K562 treated with DMSO at 1 percent for 12 hours (cell line): ENCODE measurements around the gene RELT. TPM values are rescaled to one million over a fixed set of nuclear protein-coding genes. Genes with fewer than 3 reads are reported as not detected.

Experiments
- total RNA-seq: library from RNA; unstranded; fragments of 300-600 nt; gene quantifications from 2 replicates; pipeline ENCODE4 v1.2.3, GENCODE V29; 2022; ENCODE audit not compliant: insufficient read depth

The RELT gene, protein sequence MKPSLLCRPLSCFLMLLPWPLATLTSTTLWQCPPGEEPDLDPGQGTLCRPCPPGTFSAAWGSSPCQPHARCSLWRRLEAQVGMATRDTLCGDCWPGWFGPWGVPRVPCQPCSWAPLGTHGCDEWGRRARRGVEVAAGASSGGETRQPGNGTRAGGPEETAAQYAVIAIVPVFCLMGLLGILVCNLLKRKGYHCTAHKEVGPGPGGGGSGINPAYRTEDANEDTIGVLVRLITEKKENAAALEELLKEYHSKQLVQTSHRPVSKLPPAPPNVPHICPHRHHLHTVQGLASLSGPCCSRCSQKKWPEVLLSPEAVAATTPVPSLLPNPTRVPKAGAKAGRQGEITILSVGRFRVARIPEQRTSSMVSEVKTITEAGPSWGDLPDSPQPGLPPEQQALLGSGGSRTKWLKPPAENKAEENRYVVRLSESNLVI
- total RNA-seq: 14.9 and 18.1 TPM in 2 replicates

DNA sequence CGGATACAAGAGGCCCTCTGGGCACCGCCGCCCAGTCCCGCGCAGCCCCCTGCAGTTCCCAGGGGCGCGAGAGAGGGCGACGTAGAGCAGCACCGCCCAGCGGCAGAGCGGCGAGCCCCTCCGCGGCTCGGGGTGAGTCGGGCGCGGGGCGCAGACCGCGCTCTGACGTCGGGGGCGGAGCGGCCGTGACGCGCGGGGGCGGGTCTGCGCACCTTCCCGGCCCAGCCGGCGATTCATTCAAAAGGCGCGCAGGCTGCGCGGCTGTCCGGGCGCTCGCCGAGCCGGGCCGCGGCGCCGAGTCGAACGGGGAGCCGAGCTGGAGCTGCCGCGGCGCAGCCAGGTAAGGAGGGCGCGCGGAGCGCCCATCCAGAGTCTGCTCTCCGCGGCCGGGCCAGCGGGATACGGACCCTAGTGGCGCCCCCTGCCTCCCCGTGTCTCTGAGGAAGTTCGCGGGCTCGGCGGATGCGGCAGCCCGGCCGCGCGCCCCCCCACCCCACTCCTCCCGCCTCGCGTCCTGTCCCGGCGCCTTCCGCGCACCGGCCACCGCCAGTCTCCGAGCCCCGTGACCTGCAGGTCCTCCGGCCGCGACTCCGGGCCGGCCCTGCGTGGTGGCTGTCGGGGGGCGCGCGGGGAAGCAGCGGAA, at the start of gene RELT:
Gene RELT (plus strand): TSS at position 240 of the 643 bp plus-strand sequence. CDS start 12,738 bp downstream, outside the sequence.

Other genes with a start within 250 kb of the RELT start
- gene FCHSD2, start 234.1 kb upstream of the RELT start, total RNA-seq: 4.8 and 13.5 TPM in 2 replicates
- not detected in 2 replicates for gene P2RY2, start 158.1 kb upstream of the RELT start, total RNA-seq
- gene P2RY6, start 104.1 kb upstream of the RELT start, total RNA-seq: not detected in 2 replicates
- 0.15 TPM in 1 of 2 replicates, not detected in the other for gene ARHGEF17, start 68.1 kb upstream of the RELT start, total RNA-seq
- gene FAM168A, start 221.7 kb downstream of the RELT start, total RNA-seq: 2.5 and 14.7 TPM in 2 replicates